A549 (cell line): Measurements from ENCODE around the gene EPHA5. TPM values are rescaled to one million over a fixed set of nuclear protein-coding genes. Genes with fewer than 3 reads are reported as not detected.

Experiments
- ATAC-seq, 2 experiments: fragments of 200-7000 bp in 1 of 2; fragments of >200 bp in 1 of 2; cut with Nextera tagmentation in 1 of 2; cut with Tn5 transposase in 1 of 2; 3 replicates each; pipeline versions ENCODE4 v1.8.0 to v1.9.1; 2018 to 2020; ENCODE audit warnings: mild to moderate bottlenecking in 1 of 2, moderate library complexity in 1 of 2
- CTCF ChIA-PET: fragments of 300-600 bp; sonication (Branson Sonifier 250); formaldehyde crosslinking; extraction: SDS; loops from one replicate; lab custom pipeline; 2021; ENCODE audit warnings: antibody characterized with exemption, inconsistent platforms; lab: Yijun Ruan, JAX
- POLR2A ChIA-PET: fragments of 350-600 bp; formaldehyde crosslinking; extraction: SDS; loops from one replicate; lab custom pipeline; 2021; ENCODE audit warnings: antibody characterized with exemption, inconsistent platforms; lab: Yijun Ruan, JAX
- DNase-seq, 2 experiments: peaks; one replicate each; pipeline versions ENCODE4 v3.0.0 to v3.0.0-alpha.2; 2011 to 2016; ENCODE audit warnings: low read depth in 1 of 2, low spot score in 1 of 2
- FAIRE-seq: peaks from 2 replicates; lab custom pipeline; 2011; peaks lifted over from hg19 to GRCh38; lab: Jason Lieb, UNC
- H3K27ac ChIP-seq, 2 experiments: fragments of >200 bp; sonication (Bioruptor Twin); formaldehyde crosslinking; 3 replicates each; pipeline ENCODE4 v1.5.1; 2016 to 2017
- H3K4me1 ChIP-seq: fragments of >200 bp; sonication (Bioruptor Twin); formaldehyde crosslinking; 3 replicates; pipeline ENCODE4 v1.6.1; 2016
- H3K4me2 ChIP-seq: fragments of >200 bp; sonication (Bioruptor Twin); formaldehyde crosslinking; 3 replicates; pipeline ENCODE4 v1.6.1; 2016
- H3K4me3 ChIP-seq: fragments of >200 bp; sonication (Bioruptor Twin); formaldehyde crosslinking; 3 replicates; pipeline ENCODE4 v1.5.1; 2016
- H3K9me3 ChIP-seq: fragments of >200 bp; sonication (Bioruptor Twin); formaldehyde crosslinking; 3 replicates; pipeline ENCODE4 v1.6.1; 2016
- ATOH8 ChIP-seq: fragments of 250-450 bp; sonication (Bioruptor Pico); IDR thresholded peaks from 2 replicates; pipeline ENCODE4 v1.5.0; 2020; ENCODE audit warnings: low read depth, mild to moderate bottlenecking, moderate library complexity
- CBX2 ChIP-seq: fragments of 200-600 bp; sonication (generic); IDR thresholded peaks from 2 replicates; pipeline ENCODE4 v1.6.1; 2016; ENCODE audit warnings: low read depth, mild to moderate bottlenecking, borderline replicate concordance
- CEBPB ChIP-seq, 2 experiments: fragments of >200 bp in 1 of 2; sonication (Bioruptor Twin) in 1 of 2; formaldehyde crosslinking in 1 of 2; IDR thresholded peaks; 2 replicates each; pipeline ENCODE4 v1.6.1; 2012 to 2016
- CHD4 ChIP-seq: fragments of 200-600 bp; sonication (generic); IDR thresholded peaks from 2 replicates; pipeline ENCODE4 v1.6.1; 2016; ENCODE audit warnings: antibody characterized with exemption, mild to moderate bottlenecking, borderline replicate concordance
- E2F6 ChIP-seq: IDR thresholded peaks from 2 replicates; pipeline ENCODE4 v1.6.1; 2012; ENCODE audit warnings: low read depth, borderline replicate concordance
- EHF ChIP-seq: fragments of 250-450 bp; sonication (Bioruptor Pico); IDR thresholded peaks from 2 replicates; pipeline ENCODE4 v1.5.0; 2020; ENCODE audit warnings: mild to moderate bottlenecking
- EP300 ChIP-seq, 2 experiments: fragments of >200 bp; sonication (Bioruptor Twin); formaldehyde crosslinking; IDR thresholded peaks; 2 replicates in 1 of 2; 3 replicates in 1 of 2; pipeline ENCODE4 v1.6.1; 2016 to 2017
- FOXS1 ChIP-seq: fragments of 250-450 bp; sonication (Bioruptor Pico); IDR thresholded peaks from 2 replicates; pipeline ENCODE4 v1.5.0; 2020; ENCODE audit warnings: mild to moderate bottlenecking, moderate library complexity
- GATA3 ChIP-seq: IDR thresholded peaks from 2 replicates; pipeline ENCODE4 v1.6.1; 2012; ENCODE audit warnings: borderline replicate concordance
- HOXA7 ChIP-seq: fragments of 250-450 bp; sonication (Bioruptor Pico); IDR thresholded peaks from 2 replicates; pipeline ENCODE4 v1.5.0; 2020; ENCODE audit warnings: mild to moderate bottlenecking, moderate library complexity
- HOXB5 ChIP-seq: fragments of 250-450 bp; sonication (Bioruptor Pico); IDR thresholded peaks from 2 replicates; pipeline ENCODE4 v1.5.0; 2020; ENCODE audit warnings: mild to moderate bottlenecking, moderate library complexity
- JUNB ChIP-seq: fragments of >200 bp; sonication (Bioruptor Twin); formaldehyde crosslinking; IDR thresholded peaks from 2 replicates; pipeline ENCODE4 v1.6.1; 2016
- MAFK ChIP-seq: fragments of 450-650 bp; IDR thresholded peaks from 2 replicates; pipeline ENCODE4 v1.6.1; 2014; ENCODE audit not compliant: partially characterized antibody
- POLR2AphosphoS2 ChIP-seq: conservative IDR thresholded peaks from 2 replicates; pipeline ENCODE4 v1.6.1; 2012; ENCODE audit warnings: low read length, improper control_type of control experiment, inconsistent platforms
- RCOR1 ChIP-seq: fragments of 150-350 bp; IDR thresholded peaks from 2 replicates; pipeline ENCODE4 v1.6.1; 2014; ENCODE audit warnings: antibody characterized with exemption, low read length, low read depth
- REST ChIP-seq: fragments of 200-600 bp; sonication (generic); IDR thresholded peaks from 2 replicates; pipeline ENCODE4 v1.6.1; 2016; ENCODE audit warnings: antibody characterized with exemption, mild to moderate bottlenecking, moderate library complexity
- RFX5 ChIP-seq: fragments of 450-650 bp; IDR thresholded peaks from 2 replicates; pipeline ENCODE4 v1.7.1; 2014; ENCODE audit warnings: antibody characterized with exemption, mild to moderate bottlenecking, moderate library complexity
- RNF2 ChIP-seq: fragments of 200-600 bp; sonication (generic); IDR thresholded peaks from 2 replicates; pipeline ENCODE4 v1.6.1; 2016; ENCODE audit warnings: low read depth, mild to moderate bottlenecking, antibody characterized with exemption, moderate library complexity, borderline replicate concordance
- ZNF302 ChIP-seq: fragments of 250-450 bp; sonication (Bioruptor Pico); IDR thresholded peaks from 2 replicates; pipeline ENCODE4 v1.9.0; 2021; ENCODE audit warnings: inconsistent platforms, mild to moderate bottlenecking, moderate library complexity
- ZSCAN20 ChIP-seq: fragments of 250-450 bp; sonication (Bioruptor Pico); IDR thresholded peaks from 2 replicates; pipeline ENCODE4 v1.8.0; 2022; ENCODE audit warnings: mild to moderate bottlenecking, moderate library complexity
- WGBS: methylation state at CpG from one replicate; pipeline ENCODE4 v1.1.6; 2017; ENCODE audit errors: missing lambda C conversion rate; 5-methylcytosine and 5-hydroxymethylcytosine counted together
- polyA plus RNA-seq, 4 experiments: library from polyadenylated mRNA; depleted of rRNA in 3 of 4; stranded (reverse); fragments of >200 nt; fragmentation: RNase III in 1 of 4; extraction: RNeasy Plus Mini Kit Qiagen cat#74134 plus additional on column Dnase treatment in 1 of 4; gene quantifications; 2 replicates in 3 of 4; 3 replicates in 1 of 4; pipeline ENCODE4 v1.2.3, GENCODE V29; 2011 to 2017
- TF ChIP-seq, protein P1 (sequence below): fragments of >200 bp; sonication (Bioruptor Twin); formaldehyde crosslinking; IDR thresholded peaks from 3 replicates; pipeline ENCODE4 v1.5.1; 2016
- TF ChIP-seq, protein P2 (sequence below): fragments of 450-650 bp; IDR thresholded peaks from 2 replicates; pipeline ENCODE4 v1.6.1; 2014; ENCODE audit warnings: antibody characterized with exemption

The EPHA5 gene
- polyA plus RNA-seq, 2 of the 4 experiments (the other 2 are of a cell fraction): 0.96 to 1.1 TPM

- 47% methylated on average over 1 of the region's 1 CpG for WGBS
- ChIA-PET CTCF (no interaction called here), POLR2A (no interaction called here)
- Histone ChIP-seq H3K4me3 (no peak overlapping the region), H3K9me3 (no peaks in the 10 kb centered on the region), H3K4me1 (no peaks in the 10 kb centered on the region), H3K4me2 (no peak overlapping the region), H3K27ac (no peak overlapping the region)
- no peak for DNase-seq
- peak; percentile 76 for TF ChIP-seq MAFK
- TF ChIP-seq EP300 (IDR thresholded peaks at IDR 0.05): no peak
- TF ChIP-seq, protein P1, sequence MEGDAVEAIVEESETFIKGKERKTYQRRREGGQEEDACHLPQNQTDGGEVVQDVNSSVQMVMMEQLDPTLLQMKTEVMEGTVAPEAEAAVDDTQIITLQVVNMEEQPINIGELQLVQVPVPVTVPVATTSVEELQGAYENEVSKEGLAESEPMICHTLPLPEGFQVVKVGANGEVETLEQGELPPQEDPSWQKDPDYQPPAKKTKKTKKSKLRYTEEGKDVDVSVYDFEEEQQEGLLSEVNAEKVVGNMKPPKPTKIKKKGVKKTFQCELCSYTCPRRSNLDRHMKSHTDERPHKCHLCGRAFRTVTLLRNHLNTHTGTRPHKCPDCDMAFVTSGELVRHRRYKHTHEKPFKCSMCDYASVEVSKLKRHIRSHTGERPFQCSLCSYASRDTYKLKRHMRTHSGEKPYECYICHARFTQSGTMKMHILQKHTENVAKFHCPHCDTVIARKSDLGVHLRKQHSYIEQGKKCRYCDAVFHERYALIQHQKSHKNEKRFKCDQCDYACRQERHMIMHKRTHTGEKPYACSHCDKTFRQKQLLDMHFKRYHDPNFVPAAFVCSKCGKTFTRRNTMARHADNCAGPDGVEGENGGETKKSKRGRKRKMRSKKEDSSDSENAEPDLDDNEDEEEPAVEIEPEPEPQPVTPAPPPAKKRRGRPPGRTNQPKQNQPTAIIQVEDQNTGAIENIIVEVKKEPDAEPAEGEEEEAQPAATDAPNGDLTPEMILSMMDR: no peak
- FAIRE-seq: no peak
- no peak for ATAC-seq
Observed at GRCh38 chr4:65343342-65343741, 326.9 kb downstream of the EPHA5 start.

GRCh38 chr4:65341557-65341956 is 328.7 kb downstream of the EPHA5 start:
- Histone ChIP-seq H3K4me3 (no peak overlapping the region), H3K27ac (no peak overlapping the region), H3K4me1 (no peaks in the 10 kb centered on the region), H3K9me3 (no peaks in the 10 kb centered on the region), H3K4me2 (no peak overlapping the region)
- no peak for ATAC-seq
- no peak for FAIRE-seq
- ChIA-PET POLR2A (no interaction called here), CTCF (no interaction called here)
- no peak for TF ChIP-seq FOXS1
- TF ChIP-seq MAFK: no peak
- no peak for TF ChIP-seq JUNB
- TF ChIP-seq E2F6: no peak
- no peak for TF ChIP-seq ZSCAN20 (CRISPR knock-in tag)
- no peak for TF ChIP-seq GATA3
- no peak for TF ChIP-seq ATOH8
- TF ChIP-seq, protein P2, sequence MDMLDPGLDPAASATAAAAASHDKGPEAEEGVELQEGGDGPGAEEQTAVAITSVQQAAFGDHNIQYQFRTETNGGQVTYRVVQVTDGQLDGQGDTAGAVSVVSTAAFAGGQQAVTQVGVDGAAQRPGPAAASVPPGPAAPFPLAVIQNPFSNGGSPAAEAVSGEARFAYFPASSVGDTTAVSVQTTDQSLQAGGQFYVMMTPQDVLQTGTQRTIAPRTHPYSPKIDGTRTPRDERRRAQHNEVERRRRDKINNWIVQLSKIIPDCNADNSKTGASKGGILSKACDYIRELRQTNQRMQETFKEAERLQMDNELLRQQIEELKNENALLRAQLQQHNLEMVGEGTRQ: no peak
- TF ChIP-seq REST: no peak
- TF ChIP-seq EHF: no peak
- TF ChIP-seq CBX2: no peak
- no peak for TF ChIP-seq CEBPB (IDR thresholded peaks at IDR 0.05)
- TF ChIP-seq RCOR1: no peak
- no peak for TF ChIP-seq HOXA7
- no peak for TF ChIP-seq ZNF302
- TF ChIP-seq POLR2AphosphoS2: no peak
- TF ChIP-seq RNF2: no peak
- no peak for TF ChIP-seq CHD4
- TF ChIP-seq RFX5: no peak
- TF ChIP-seq HOXB5: no peak
- no peak for DNase-seq
